Testis (tissue), 3 donors: Measurements from ENCODE around the gene PRKN. TPM values are rescaled to one million over a fixed set of nuclear protein-coding genes. Genes with fewer than 3 reads are reported as not detected.

Source experiments
- DNase-seq: peaks from one replicate; pipeline ENCODE4 v3.0.0-alpha.2; 2019
- H3K27ac ChIP-seq, 2 donors: fragments of 200-600 bp; sonication (generic); one replicate each; pipeline ENCODE4 v1.5.1; 2019
- H3K27me3 ChIP-seq: fragments of 200-600 bp; sonication (generic); one replicate; pipeline ENCODE4 v1.5.1; 2019
- H3K36me3 ChIP-seq: fragments of 200-600 bp; sonication (generic); one replicate; pipeline ENCODE4 v1.5.1; 2017; ENCODE audit warnings: low read depth; ENCODE audit errors: missing control alignments
- H3K4me1 ChIP-seq: fragments of 200-600 bp; sonication (generic); one replicate; pipeline ENCODE4 v1.5.1; 2019
- H3K4me3 ChIP-seq, 2 donors: fragments of 200-600 bp; sonication (generic); one replicate each; pipeline ENCODE4 v1.5.1; 2017 to 2019
- H3K9me3 ChIP-seq: fragments of 200-600 bp; sonication (generic); one replicate; pipeline ENCODE4 v1.5.1; 2017
- CTCF ChIP-seq, 3 experiments: fragments of 450-650 bp in 2 of 3; fragments of 200-600 bp in 1 of 3; sonication (generic) in 1 of 3; IDR thresholded peaks; one replicate each; pipeline ENCODE4 v1.5.1; 2016 to 2019; ENCODE audit warnings: antibody characterized with exemption in 3 of 3, mild to moderate bottlenecking in 2 of 3, moderate library complexity in 1 of 3
- POLR2A ChIP-seq: fragments of 450-650 bp; IDR thresholded peaks from one replicate; pipeline ENCODE4 v1.6.1; 2017; ENCODE audit warnings: antibody characterized with exemption, mild to moderate bottlenecking, moderate library complexity
- WGBS, 2 donors: methylation state at CpG; one replicate each; pipeline ENCODE4 v1.1.5; 2018; 5-methylcytosine and 5-hydroxymethylcytosine counted together
- intact Hi-C: fragments of 100-400 bp; cut with DNase I; formaldehyde crosslinking; loops from one replicate; pipeline ENCODE4 v1.15.1; 2023; ENCODE audit warnings: low total_unique reads
- polyA plus RNA-seq: library from polyadenylated mRNA; stranded (reverse); fragments of 350-450 nt; fragmentation: Illumina TruSeq; extraction: RNeasy Lipid Tissue Mini Kit (QIAGEN cat#74804); gene quantifications from one replicate; pipeline ENCODE4 v1.2.3, GENCODE V29; 2014; ENCODE audit warnings: low read depth, low replicate concordance; ENCODE audit not compliant: insufficient read depth
- total RNA-seq, 2 donors: library from RNA; depleted of rRNA; stranded (reverse); fragments of >200 nt; gene quantifications; one replicate each; pipeline ENCODE4 v1.2.3, GENCODE V29; 2016

The PRKN gene
- total and polyA plus RNA-seq, 3 donors from 2014 or later, result 19.1 to 34.5 (median 28.8) TPM

- no peak for DNase-seq
- 77 to 78% methylated on average over 8 of the region's 8 CpGs for WGBS, 2 donors
- H3K27me3 ChIP-seq, result no peaks in the 10 kb centered on the region
- no peaks in the 10 kb centered on the region for H3K36me3 ChIP-seq
- TF ChIP-seq CTCF (IDR thresholded peaks at IDR 0.05) (no peak), POLR2A (no peak)
- H3K4me1 ChIP-seq, result no peaks in the 10 kb centered on the region
- intact Hi-C loops, result no loop called here
- no peak overlapping the region for H3K4me3 ChIP-seq
- no peaks in the 10 kb centered on the region for H3K9me3 ChIP-seq
- no peak overlapping the region for H3K27ac ChIP-seq
Measured at GRCh38 chr6:161584621-161585340, 1142.8 kb downstream of the PRKN start.

GRCh38 chr6:161584051-161584450 lies 1143.5 kb downstream of the PRKN start:
- TF ChIP-seq CTCF (IDR thresholded peaks at IDR 0.05) (no peak), POLR2A (no peak)
- no peak for DNase-seq
- Histone ChIP-seq H3K4me1 (no peaks in the 10 kb centered on the region), H3K4me3 (no peak overlapping the region), H3K27me3 (no peaks in the 10 kb centered on the region), H3K9me3 (no peaks in the 10 kb centered on the region), H3K36me3 (no peaks in the 10 kb centered on the region), H3K27ac (no peak overlapping the region)
- 38 to 69% methylated on average over 1 of the region's 1 CpG for WGBS, 2 donors
- intact Hi-C loops, result no loop called here

DNA sequence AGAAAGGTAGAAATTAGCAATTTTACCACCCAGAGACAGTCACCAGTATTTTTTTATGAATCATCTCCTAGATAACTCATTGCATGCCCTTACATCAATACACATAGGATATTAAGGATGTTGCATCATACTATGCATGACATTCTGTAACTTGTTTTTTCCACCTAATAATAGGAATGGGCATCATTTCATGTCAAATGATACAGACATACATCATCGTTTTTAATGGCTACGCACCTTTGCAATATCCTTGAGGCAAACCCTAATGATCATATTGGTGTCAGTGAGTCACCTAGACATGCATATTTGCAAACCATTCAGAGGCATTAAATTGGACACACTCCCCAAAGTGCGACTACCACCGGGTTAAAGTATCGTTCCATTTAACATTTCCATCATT lies 1144.0 kb downstream of the PRKN start:
- H3K4me3 ChIP-seq, result no peak overlapping the region

GRCh38 chr6:161578478-161578877 lies 1149.1 kb downstream of the PRKN start:
- Histone ChIP-seq H3K4me1 (no peaks in the 10 kb centered on the region), H3K36me3 (no peaks in the 10 kb centered on the region), H3K4me3 (no peak overlapping the region), H3K27ac (no peak overlapping the region), H3K27me3 (no peaks in the 10 kb centered on the region), H3K9me3 (no peaks in the 10 kb centered on the region)
- intact Hi-C loops, result no loop called here
- no peak for DNase-seq
- no peak for TF ChIP-seq POLR2A
- TF ChIP-seq CTCF (IDR thresholded peaks at IDR 0.05), result no peak
- WGBS, 2 donors, result 51 to 59% methylated on average over 3 of the region's 3 CpGs

More for the DNA sequence above, 1144.0 kb downstream of the PRKN start:
- intact Hi-C loops, result no loop called here
- no peak for TF ChIP-seq POLR2A
- Histone ChIP-seq H3K27ac (no peak overlapping the region), H3K27me3 (no peaks in the 10 kb centered on the region), H3K9me3 (no peaks in the 10 kb centered on the region), H3K36me3 (no peaks in the 10 kb centered on the region), H3K4me1 (no peaks in the 10 kb centered on the region)
- 93 to 99% methylated on average over 5 of the region's 5 CpGs for WGBS, 2 donors
- DNase-seq, result no peak

DNA sequence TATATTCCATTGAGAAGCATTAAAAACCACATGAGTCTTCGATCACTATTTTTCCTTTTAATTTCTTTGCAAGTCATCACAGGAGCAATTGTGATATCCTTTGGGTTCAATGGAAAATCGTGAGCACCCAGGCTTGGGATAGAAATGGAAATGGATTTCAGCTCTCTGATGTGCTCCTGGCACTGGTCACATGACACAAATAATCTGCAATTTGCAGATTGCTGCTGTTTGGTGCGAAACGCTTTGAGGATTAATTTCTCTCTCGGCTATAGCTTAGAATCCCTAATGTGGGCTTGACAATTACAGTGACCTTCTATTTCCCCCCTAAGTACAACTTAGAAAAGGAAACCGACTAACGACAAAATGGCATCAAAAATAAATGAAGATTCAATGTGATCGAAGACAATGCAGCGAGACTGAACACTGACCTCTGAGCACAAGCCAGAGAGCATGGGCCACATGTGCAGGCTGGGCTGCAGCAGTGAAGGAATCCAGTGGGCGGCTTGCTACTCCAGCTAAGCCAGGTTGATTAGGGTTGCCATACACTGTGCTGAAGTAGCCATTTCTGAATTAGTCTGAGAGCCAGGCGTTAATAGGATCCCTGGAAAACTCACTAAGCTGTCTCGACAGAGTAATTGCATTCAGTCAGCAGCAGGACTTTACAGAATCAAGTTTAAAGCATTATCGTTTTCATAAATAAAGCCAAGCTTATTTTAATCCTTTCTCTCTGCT lies 1151.9 kb downstream of the PRKN start:
- WGBS, 2 donors, result 79 to 82% methylated on average over 13 of the region's 13 CpGs

More for the DNA sequence above, 1151.9 kb downstream of the PRKN start:
- Histone ChIP-seq H3K4me3 (no peak overlapping the region), H3K27me3 (no peaks in the 10 kb centered on the region), H3K9me3 (no peaks in the 10 kb centered on the region), H3K36me3 (no peaks in the 10 kb centered on the region), H3K4me1 (no peaks in the 10 kb centered on the region), H3K27ac (no peak overlapping the region)
- no peak for TF ChIP-seq CTCF (IDR thresholded peaks at IDR 0.05)
- TF ChIP-seq POLR2A, result no peak
- no peak for DNase-seq
- intact Hi-C loops, result no loop called here
